Smooth muscle cell (in vitro differentiated cells): ENCODE results near the gene SLC47A2. TPM values are rescaled to one million over a fixed set of nuclear protein-coding genes. Genes with fewer than 3 reads are reported as not detected.

Experiments
- DNase-seq: peaks from one replicate; lab custom pipeline; 2025; ENCODE audit not compliant: unreplicated experiment; lab: John Stamatoyannopoulos, UW
- H2AFZ ChIP-seq: fragments of 200-600 bp; sonication (generic); 2 replicates; pipeline ENCODE4 v1.6.0; 2016; ENCODE audit warnings: antibody characterized with exemption, low read depth, mild to moderate bottlenecking
- H3F3A ChIP-seq: fragments of 200-600 bp; sonication (generic); 2 replicates; pipeline ENCODE4 v1.6.0; 2017; ENCODE audit warnings: antibody characterized with exemption, low read depth
- H3K27ac ChIP-seq: fragments of 200-600 bp; sonication (generic); 2 replicates; pipeline ENCODE4 v1.5.1; 2016; ENCODE audit warnings: low read depth, mild to moderate bottlenecking
- H3K27me3 ChIP-seq: fragments of 200-600 bp; sonication (generic); 2 replicates; pipeline ENCODE4 v1.6.1; 2016; ENCODE audit warnings: low read depth, mild to moderate bottlenecking
- H3K36me3 ChIP-seq: fragments of 200-600 bp; sonication (generic); 2 replicates; pipeline ENCODE4 v1.5.1; 2016; ENCODE audit warnings: low read depth
- H3K4me1 ChIP-seq: fragments of 200-600 bp; sonication (generic); 2 replicates; pipeline ENCODE4 v1.5.1; 2016; ENCODE audit warnings: low read depth
- H3K4me2 ChIP-seq: fragments of 200-600 bp; sonication (generic); 2 replicates; pipeline ENCODE4 v1.6.0; 2016; ENCODE audit warnings: mild to moderate bottlenecking
- H3K4me3 ChIP-seq: fragments of 200-600 bp; sonication (generic); 2 replicates; pipeline ENCODE4 v1.5.1; 2016; ENCODE audit warnings: mild to moderate bottlenecking
- H3K79me2 ChIP-seq: fragments of 200-600 bp; sonication (generic); 2 replicates; pipeline ENCODE4 v1.6.0; 2016; ENCODE audit warnings: low read depth, mild to moderate bottlenecking
- H3K9ac ChIP-seq: fragments of 200-600 bp; sonication (generic); 2 replicates; pipeline ENCODE4 v1.6.0; 2016; ENCODE audit warnings: low read depth
- H3K9me3 ChIP-seq: fragments of 200-600 bp; sonication (generic); replicated peaks from 2 replicates; pipeline ENCODE4 v1.5.1; 2016; ENCODE audit warnings: low read depth
- H4K20me1 ChIP-seq: fragments of 200-600 bp; sonication (generic); 2 replicates; pipeline ENCODE4 v1.6.0; 2016; ENCODE audit warnings: low read depth
- CTCF ChIP-seq: fragments of 200-600 bp; sonication (generic); IDR thresholded peaks from 2 replicates; pipeline ENCODE4 v1.5.1; 2017; ENCODE audit warnings: borderline replicate concordance, mild to moderate bottlenecking, antibody characterized with exemption; ENCODE audit not compliant: insufficient read depth, poor library complexity, severe bottlenecking
- WGBS: methylation state at CpG from one replicate; pipeline ENCODE4 v1.1.7; 2016; ENCODE audit warnings: low lambda C conversion rate; 5-methylcytosine and 5-hydroxymethylcytosine counted together
- polyA plus RNA-seq: library from polyadenylated mRNA; unstranded; fragments of >200 nt; fragmentation: Nextera tagmentation; extraction: Ambion mirVana; gene quantifications from 2 replicates; pipeline ENCODE4 v1.2.1, GENCODE V29; 2016
- total RNA-seq: library from RNA; depleted of rRNA; stranded (reverse); fragments of >200 nt; gene quantifications from 2 replicates; pipeline ENCODE4 v1.2.3, GENCODE V29; 2014

SLC47A2 gene
- total and polyA plus RNA-seq, 2 experiments from 2014 or later = not detected

GRCh38 chr17:19648475-19649273 lies 67.7 kb downstream of the SLC47A2 start, which contains the start of gene ALDH3A2:
ALDH3A2 (plus strand) TSS chr17:19648751; CDS start chr17:19648972, 221 bp downstream.
- Histone ChIP-seq H3K27ac (peak within 1 kb of the TSS; percentile 67), H2AFZ (peak within 1 kb of the TSS; percentile 95), H3K27me3 (no peaks in the 10 kb centered on the region), H4K20me1 (peaks cover 7% of the 10 kb centered on the region), H3K9ac (peak within 1 kb of the TSS; percentile 40), H3K9me3 (no peaks in the 10 kb centered on the region), H3K4me1 (peaks cover 16% of the 10 kb centered on the region), H3K4me2 (peak within 1 kb of the TSS; percentile 80), H3K79me2 (peaks cover 11% of the 10 kb centered on the region), H3K4me3 (peak within 1 kb of the TSS; percentile 56), H3F3A (no peaks in the 10 kb centered on the region), H3K36me3 (no peaks in the 10 kb centered on the region)
- TF ChIP-seq CTCF = no peak
- DNase-seq = peak; percentile 88
- WGBS = under 1% methylated on average over 60 of the region's 71 CpGs

- Histone ChIP-seq H3K4me2 (peak overlapping the region; percentile 80), H3K4me1 (peaks cover 16% of the 10 kb centered on the region), H3K27me3 (no peaks in the 10 kb centered on the region), H4K20me1 (peaks cover 7% of the 10 kb centered on the region), H3K9me3 (no peaks in the 10 kb centered on the region), H3K36me3 (no peaks in the 10 kb centered on the region), H3K27ac (peak overlapping the region; percentile 67), H3K9ac (peak overlapping the region; percentile 40), H2AFZ (peak overlapping the region; percentile 95), H3K79me2 (peaks cover 11% of the 10 kb centered on the region), H3K4me3 (peak overlapping the region; percentile 56), H3F3A (no peaks in the 10 kb centered on the region)
- DNase-seq = peak; percentile 75
- TF ChIP-seq CTCF = no peak
- 2% methylated on average over 35 of the region's 37 CpGs for WGBS
Measured at GRCh38 chr17:19647697-19648474, 68.5 kb downstream of the SLC47A2 start.

GRCh38 chr17:19646788-19647696 lies 69.3 kb downstream of the SLC47A2 start:
- TF ChIP-seq CTCF = no peak
- H3K4me2 ChIP-seq = peak overlapping the region; percentile 80
- peaks cover 16% of the 10 kb centered on the region for H3K4me1 ChIP-seq
- H2AFZ ChIP-seq = peak overlapping the region; percentile 95
- no peaks in the 10 kb centered on the region for H3K9me3 ChIP-seq
- H3K79me2 ChIP-seq = peaks cover 11% of the 10 kb centered on the region
- H4K20me1 ChIP-seq = peaks cover 7% of the 10 kb centered on the region
- H3K4me3 ChIP-seq = peak overlapping the region; percentile 56
- no peaks in the 10 kb centered on the region for H3F3A ChIP-seq
- peak overlapping the region; percentile 67 for H3K27ac ChIP-seq
- no peaks in the 10 kb centered on the region for H3K27me3 ChIP-seq
- H3K36me3 ChIP-seq = no peaks in the 10 kb centered on the region
- peak overlapping the region; percentile 40 for H3K9ac ChIP-seq
- no peak for DNase-seq
- WGBS = 47% methylated on average over 4 of the region's 4 CpGs
